Stimulated activated CD4-positive, alpha-beta T cell treated with anti-CD3 and anti-CD28 coated beads, Interleukin-12 subunit alpha, Interleukin-12 subunit beta, amount 100 ng/mL, for 4 hours (primary cell): Measurements from ENCODE around the gene ALOX12B.
"Not testable (repeated sequence)": the region's sequence is repeated elsewhere in the genome, so short reads cannot be mapped to it uniquely, and the experiment has no call there.

ENCODE experiments used
- DNase-seq: peaks from one replicate; pipeline ENCODE4 v3.0.0-alpha.2; 2020

ALOX12B gene

GRCh38 chr17:8041979-8042378, 45.5 kb downstream of the ALOX12B start:
- DNase-seq, result no peak

DNA sequence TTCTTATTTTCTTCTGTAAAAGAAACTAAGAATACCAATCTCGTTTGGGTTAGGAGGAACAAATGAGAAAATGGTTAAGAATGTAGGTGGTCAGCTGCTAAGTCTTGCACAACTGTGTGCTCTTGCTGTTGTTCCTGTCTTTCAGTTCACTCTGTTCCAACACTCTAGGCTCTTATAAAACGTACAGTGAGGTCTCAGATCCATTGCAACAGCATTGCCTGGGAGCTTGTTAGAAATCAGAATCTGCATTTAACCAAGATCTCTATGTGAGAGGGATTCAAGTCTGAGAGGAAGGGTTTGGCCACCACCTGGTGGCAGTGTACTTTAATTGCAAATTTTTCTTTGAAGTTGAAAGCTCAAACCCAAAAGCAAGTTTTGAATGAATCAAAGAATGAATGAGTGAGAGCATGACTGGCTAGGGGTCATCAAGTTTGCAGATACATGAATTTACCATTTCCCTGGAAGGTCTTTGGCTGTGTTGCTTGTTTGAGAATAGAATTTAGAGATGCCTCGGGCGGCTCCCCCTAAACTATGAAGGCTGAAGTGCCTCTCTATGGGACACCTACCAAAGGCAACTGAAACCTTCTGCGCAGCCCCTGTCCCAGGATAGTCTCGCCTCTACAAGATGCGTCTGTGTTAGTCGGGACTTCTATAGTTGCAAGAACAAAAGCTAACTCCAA, 46.1 kb downstream of the ALOX12B start:
- peak; percentile 16 for DNase-seq

DNA sequence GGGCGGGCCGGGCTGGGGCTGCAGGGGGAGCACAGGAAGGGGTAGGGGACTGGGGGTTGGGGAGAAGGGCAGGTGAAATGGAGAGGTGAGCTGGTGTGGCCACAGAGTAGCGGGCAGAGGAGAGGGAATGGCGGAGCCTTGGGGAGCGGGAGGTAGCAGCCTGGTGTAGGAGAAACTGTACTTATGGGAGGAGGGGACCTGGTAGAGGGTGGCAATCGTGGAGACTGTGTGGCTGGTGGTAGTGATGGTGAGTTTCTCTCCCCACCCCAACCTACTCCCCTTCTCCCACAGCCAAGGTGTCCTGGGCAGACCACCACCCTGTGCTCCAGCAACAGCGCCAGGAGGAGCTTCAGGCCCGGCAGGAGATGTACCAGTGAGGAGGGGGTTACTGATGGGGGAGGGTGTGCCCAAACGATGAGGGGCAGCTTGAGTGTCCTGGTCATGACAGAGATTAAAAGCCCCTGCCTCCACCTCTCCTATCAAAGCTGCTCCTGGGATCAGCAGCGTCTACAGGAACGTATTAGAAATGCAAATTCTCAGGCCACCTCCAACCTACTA, 47.8 kb downstream of the ALOX12B start:
- no peak for DNase-seq

GRCh38 chr17:8038954-8039610, 48.4 kb downstream of the ALOX12B start, which contains the start of gene ALOX15B:
ALOX15B (plus strand) TSS chr17:8039059; CDS start chr17:8039156, 97 bp downstream.
- DNase-seq, result no peak

GRCh38 chr17:8032442-8032841, 55.1 kb downstream of the ALOX12B start:
- DNase-seq, result no peak

DNA sequence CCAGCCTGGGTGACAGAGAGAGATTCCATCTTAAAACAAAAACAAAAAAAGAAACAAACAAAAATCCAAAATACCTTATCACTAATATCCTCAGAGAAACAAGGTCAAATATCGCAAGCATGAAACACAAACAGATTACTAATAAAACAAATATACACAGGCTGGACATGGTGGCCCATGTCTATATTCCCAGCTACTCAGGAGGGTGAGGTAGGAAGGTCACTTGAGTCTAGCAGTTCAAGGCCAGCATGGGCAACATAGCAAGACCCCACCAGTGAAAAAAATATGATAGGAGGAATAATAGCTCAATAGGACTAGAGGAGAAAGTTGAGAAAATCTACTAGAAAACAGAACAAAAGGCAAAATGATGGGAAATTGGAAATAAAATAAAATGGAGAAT, 55.6 kb downstream of the ALOX12B start:
- no peak for DNase-seq

- DNase-seq, result no peak
These were observed 56.3 kb downstream of the ALOX12B start for GRCh38 chr17:8031261-8031661.

- DNase-seq, result no peak
These were observed 58.4 kb downstream of the ALOX12B start for GRCh38 chr17:8029121-8029520.

DNA sequence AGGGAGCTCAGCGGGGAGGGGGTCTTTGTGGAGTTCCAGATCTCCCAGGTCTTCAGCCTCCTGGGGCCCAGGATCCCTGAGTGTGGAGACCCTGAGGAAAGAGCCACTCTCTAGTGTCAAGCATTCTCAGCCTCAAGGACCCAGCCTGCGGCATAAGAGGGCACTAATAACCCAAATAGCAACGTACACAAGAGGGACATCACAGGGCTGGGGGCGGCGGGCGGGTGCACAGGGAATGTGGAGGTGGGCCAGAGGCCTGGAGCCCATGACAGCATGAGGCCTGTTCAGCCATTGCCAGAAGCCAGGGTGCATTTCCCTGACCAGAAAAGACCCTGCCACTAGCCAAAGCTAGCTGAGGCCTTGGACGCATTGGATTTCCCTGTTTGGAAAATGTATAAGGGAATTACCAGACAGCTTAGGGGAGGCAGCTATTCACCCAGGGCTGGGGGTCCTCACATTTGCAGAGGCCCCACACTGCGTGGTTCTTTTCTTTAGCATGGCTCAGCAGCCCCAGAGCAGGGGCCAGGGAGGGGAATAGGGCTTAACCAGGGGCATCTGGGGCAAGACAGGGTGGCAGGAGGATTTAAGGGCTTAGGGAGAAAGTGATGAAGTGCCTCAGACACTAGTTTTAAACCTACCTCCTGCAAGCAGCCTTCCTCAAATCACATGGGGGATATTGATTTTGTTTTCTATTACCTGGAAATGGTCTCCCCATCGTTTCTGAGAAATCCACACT, 62.2 kb downstream of the ALOX12B start:
- DNase-seq, result no peak

DNA sequence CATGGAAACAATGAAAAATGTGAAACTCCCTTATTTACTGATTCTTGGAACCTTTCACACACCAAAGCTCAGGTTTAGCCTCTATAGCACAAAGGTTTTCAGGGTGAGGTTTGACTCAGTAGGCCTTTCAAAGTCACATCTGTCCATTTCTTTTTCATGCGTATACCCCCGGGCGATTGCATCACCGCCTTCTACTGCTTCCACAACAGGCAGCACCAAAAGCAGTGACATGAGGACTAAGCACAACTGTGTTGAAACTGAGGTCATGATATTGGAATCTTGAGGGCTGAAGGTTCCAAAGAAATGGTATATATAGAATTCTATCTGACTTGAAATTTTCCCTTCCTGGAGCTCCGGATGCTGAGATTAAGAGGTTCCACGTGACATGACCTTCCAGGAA, 63.4 kb downstream of the ALOX12B start:
- not testable (repeated sequence) for DNase-seq
